Fibroblast of gingiva (primary cell): Measurements from ENCODE around the gene TMIGD1.

Experiments used
- DNase-seq: peaks from one replicate; pipeline ENCODE4 v3.0.0-alpha.2; 2011; ENCODE audit warnings: low read depth

TMIGD1 gene

DNA sequence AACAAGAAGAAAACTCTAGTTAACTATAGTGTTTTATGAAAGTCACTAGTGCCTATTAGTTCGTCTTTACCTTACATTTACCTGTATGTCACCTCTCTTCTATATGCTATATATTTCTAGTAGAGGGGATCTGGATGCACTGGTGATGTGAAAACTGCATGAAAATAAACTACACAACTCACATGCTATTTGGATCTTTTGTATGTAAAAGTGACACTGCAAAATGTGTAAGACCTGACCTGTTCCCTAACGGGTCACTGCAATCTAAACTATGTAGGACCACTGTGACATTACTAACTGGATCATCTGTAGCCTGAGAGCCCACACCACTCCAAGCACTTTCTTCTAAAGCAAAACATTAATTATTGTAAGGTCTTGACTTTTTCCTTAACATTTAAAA, 43.8 kb downstream of the TMIGD1 start:
- DNase-seq, result no peak

DNA sequence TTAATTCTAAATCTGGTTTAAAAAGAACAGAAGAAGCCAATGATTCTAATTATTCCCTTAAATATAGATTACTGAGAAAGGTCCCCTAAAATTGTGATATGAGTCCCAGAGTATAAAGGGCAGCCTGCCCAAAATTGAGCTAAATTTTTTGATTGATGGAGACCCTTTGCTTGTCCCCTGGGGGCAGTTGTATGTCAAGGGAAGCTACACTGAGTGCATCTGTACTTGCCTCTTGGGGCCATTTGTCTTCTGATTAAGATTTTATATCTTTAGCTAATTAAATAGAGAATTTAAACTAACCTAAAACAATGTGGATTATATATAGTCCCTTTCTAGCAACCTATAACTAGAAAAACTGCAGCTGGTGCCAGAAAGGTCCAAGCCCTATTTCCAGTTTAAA, 54.7 kb downstream of the TMIGD1 start:
- no peak for DNase-seq

DNA sequence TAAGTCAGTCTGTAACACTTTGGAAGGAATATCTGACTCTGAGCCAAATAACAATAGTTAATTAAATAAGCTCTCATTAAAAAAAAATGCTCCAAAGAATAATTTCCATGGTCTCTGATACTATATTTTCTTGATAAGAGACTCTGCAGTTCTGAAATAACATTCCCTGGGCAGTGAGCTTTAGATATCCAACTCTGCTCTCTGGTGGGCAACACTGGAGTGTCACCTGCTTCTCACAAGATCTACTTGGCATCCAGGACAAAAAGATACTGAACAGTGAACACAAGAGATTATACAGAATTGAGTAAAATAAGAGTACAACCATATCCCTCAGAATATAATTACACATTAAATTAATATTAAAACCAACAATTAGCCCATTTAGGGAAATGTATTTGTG, 55.8 kb downstream of the TMIGD1 start:
- peak; percentile 21 for DNase-seq

DNA sequence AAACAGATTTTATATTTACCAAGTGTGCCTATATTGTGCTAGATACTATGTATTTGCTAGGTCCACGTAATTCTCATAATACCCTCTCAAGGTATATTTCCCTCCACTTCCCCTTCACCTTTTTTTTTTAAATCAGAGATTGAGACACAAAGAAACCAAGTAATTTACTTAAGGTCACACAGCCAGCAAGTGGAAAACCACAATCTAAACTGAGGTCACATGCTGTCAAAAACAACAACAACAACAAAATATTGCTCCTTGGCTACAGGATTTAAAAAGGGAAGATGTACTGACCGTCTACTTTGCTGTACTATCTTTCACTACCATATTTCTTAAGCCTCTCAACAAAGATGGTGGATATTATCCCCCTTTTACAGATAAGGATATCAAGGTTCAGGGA, 57.9 kb downstream of the TMIGD1 start:
- no peak for DNase-seq

DNA sequence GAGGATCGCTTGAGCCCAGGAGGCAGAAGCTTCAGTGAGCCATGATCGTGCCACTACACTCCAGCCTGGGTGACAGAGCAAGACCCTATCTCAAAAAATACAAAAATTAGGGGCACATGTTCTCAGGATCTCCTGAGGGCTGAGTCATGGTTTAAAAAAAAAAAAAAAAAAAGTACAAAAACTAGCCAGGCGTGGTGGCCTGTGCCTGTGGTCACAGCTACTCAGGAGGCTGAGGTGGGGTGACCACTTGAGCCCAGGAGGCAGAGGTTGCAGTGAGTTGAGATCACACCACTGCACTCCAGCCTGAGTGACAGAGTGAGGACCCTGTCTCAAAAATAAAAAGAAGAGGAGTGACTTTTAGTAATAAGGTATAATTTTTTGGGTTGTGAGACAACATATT, 59.0 kb downstream of the TMIGD1 start:
- DNase-seq, result no peak

DNA sequence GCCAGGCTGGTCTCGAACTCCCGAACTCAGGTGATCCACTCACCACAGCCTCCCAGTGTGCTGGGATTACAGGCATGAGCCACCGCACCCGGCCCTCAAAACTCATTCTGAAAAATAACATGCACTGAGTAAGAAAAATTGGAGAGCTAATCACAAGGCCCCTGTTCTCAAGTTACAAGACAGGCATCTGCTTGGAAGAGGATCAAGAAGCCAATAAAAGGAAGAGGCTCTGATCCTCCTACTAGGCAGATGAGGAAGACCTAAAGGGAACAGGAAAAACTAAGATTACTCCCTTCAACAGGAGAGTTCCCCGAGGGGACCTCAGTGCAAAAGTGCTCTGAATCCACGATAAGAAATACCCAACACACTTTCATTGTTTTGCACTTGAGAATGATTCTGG, 60.5 kb downstream of the TMIGD1 start:
- peak; percentile 47 for DNase-seq

DNA sequence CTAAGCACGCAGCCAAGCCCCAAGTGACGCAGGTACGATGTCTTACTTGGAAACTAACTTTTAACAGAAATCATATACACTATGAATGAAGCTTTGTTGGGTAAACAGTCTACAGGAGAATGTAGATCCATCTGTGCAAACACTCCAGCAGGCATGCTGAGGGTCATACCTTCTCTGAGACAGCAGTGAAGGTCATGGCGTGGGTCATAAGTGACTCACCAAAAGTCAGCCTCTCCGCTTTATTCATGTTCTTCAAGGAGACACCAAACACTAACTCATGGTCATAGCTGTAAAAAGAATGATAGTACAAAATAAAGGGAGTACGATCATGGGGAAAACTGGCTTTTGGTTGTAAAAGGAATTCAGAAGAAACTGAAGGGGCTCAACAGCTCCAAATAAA, 62.8 kb downstream of the TMIGD1 start:
- no peak for DNase-seq

DNA sequence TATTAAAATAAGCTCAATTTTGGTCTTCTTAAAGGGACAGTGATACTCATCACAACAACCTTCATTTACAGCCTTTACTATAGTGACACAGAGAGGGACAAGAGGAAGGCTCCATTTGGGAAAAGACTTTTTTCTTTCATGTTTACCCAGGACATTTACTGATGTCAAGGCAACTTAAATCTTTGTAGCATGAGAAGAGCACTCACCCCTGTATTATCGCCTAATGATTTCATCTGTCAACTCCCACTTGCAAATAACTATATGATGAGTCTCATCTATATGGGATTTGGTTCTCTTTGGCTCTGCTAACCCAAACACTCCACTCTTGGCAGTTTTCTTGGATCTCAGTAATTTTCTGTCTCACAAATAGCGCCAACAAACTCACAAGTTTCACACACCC, 66.2 kb downstream of the TMIGD1 start:
- no peak for DNase-seq
